ENCODE results near the gene DAB1. TPM values are rescaled to one million over a fixed set of nuclear protein-coding genes. Genes with fewer than 3 reads are reported as not detected.

DAB1 gene
- total RNA-seq, 1 donor: not detected

GRCh38 chr1:57072401-57073110 lies 351.3 kb downstream of the DAB1 start:
- H3K36me3 ChIP-seq (ENCODE audit: insufficient read depth, low read length): no peaks in the 10 kb centered on the region
- H4K20me1 ChIP-seq (ENCODE audit: insufficient read depth, low read length): no peaks in the 10 kb centered on the region
- TF ChIP-seq, protein P1, sequence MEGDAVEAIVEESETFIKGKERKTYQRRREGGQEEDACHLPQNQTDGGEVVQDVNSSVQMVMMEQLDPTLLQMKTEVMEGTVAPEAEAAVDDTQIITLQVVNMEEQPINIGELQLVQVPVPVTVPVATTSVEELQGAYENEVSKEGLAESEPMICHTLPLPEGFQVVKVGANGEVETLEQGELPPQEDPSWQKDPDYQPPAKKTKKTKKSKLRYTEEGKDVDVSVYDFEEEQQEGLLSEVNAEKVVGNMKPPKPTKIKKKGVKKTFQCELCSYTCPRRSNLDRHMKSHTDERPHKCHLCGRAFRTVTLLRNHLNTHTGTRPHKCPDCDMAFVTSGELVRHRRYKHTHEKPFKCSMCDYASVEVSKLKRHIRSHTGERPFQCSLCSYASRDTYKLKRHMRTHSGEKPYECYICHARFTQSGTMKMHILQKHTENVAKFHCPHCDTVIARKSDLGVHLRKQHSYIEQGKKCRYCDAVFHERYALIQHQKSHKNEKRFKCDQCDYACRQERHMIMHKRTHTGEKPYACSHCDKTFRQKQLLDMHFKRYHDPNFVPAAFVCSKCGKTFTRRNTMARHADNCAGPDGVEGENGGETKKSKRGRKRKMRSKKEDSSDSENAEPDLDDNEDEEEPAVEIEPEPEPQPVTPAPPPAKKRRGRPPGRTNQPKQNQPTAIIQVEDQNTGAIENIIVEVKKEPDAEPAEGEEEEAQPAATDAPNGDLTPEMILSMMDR (IDR thresholded peaks at IDR 0.05; ENCODE audit: extremely low read depth, low read depth, low read length): no peak
- H3K9me3 ChIP-seq (ENCODE audit: low read depth, low read length): no peaks in the 10 kb centered on the region
- no peak overlapping the region for H3K4me3 ChIP-seq (ENCODE audit: insufficient read depth, low read length)
- no peaks in the 10 kb centered on the region for H3K27me3 ChIP-seq (ENCODE audit: insufficient read depth, low read length)
- H3K27ac ChIP-seq (ENCODE audit: low read depth, low read length): no peak overlapping the region
- no peaks in the 10 kb centered on the region for H3K4me1 ChIP-seq (ENCODE audit: insufficient read depth, low read length)
- no peaks in the 10 kb centered on the region for H3K79me2 ChIP-seq (ENCODE audit: insufficient read depth, low read length)
- no peak for DNase-seq (ENCODE audit: insufficient read length, low spot score, missing footprints)
- H2AFZ ChIP-seq (ENCODE audit: low read length): no peak overlapping the region
- no peak overlapping the region for H3K4me2 ChIP-seq (ENCODE audit: insufficient read depth, low read length)

- Histone ChIP-seq H3K79me2 (ENCODE audit: insufficient read depth, low read length) (no peaks in the 10 kb centered on the region), H3K36me3 (ENCODE audit: insufficient read depth, low read length) (no peaks in the 10 kb centered on the region), H3K27ac (ENCODE audit: low read depth, low read length) (no peak overlapping the region), H2AFZ (ENCODE audit: low read length) (no peak overlapping the region), H3K4me2 (ENCODE audit: insufficient read depth, low read length) (no peak overlapping the region), H3K4me3 (ENCODE audit: insufficient read depth, low read length) (no peak overlapping the region), H3K27me3 (ENCODE audit: insufficient read depth, low read length) (no peaks in the 10 kb centered on the region), H3K4me1 (ENCODE audit: insufficient read depth, low read length) (no peaks in the 10 kb centered on the region), H4K20me1 (ENCODE audit: insufficient read depth, low read length) (no peaks in the 10 kb centered on the region), H3K9me3 (ENCODE audit: low read depth, low read length) (no peaks in the 10 kb centered on the region)
- TF ChIP-seq, protein P1 (IDR thresholded peaks at IDR 0.05; ENCODE audit: extremely low read depth, low read depth, low read length): no peak
- DNase-seq (ENCODE audit: insufficient read length, low spot score, missing footprints): no peak
Measured at GRCh38 chr1:57067863-57068262, 356.0 kb downstream of the DAB1 start.

- no peaks in the 10 kb centered on the region for H3K36me3 ChIP-seq (ENCODE audit: insufficient read depth, low read length)
- TF ChIP-seq, protein P1 (IDR thresholded peaks at IDR 0.05; ENCODE audit: extremely low read depth, low read depth, low read length): no peak
- H3K27me3 ChIP-seq (ENCODE audit: insufficient read depth, low read length): no peaks in the 10 kb centered on the region
- H3K4me2 ChIP-seq (ENCODE audit: insufficient read depth, low read length): no peak overlapping the region
- H3K27ac ChIP-seq (ENCODE audit: low read depth, low read length): no peak overlapping the region
- no peaks in the 10 kb centered on the region for H3K4me1 ChIP-seq (ENCODE audit: insufficient read depth, low read length)
- no peak for DNase-seq (ENCODE audit: insufficient read length, low spot score, missing footprints)
- H3K79me2 ChIP-seq (ENCODE audit: insufficient read depth, low read length): no peaks in the 10 kb centered on the region
- no peaks in the 10 kb centered on the region for H4K20me1 ChIP-seq (ENCODE audit: insufficient read depth, low read length)
- H3K4me3 ChIP-seq (ENCODE audit: insufficient read depth, low read length): no peak overlapping the region
- no peaks in the 10 kb centered on the region for H3K9me3 ChIP-seq (ENCODE audit: low read depth, low read length)
- no peak overlapping the region for H2AFZ ChIP-seq (ENCODE audit: low read length)
Measured at GRCh38 chr1:57066980-57067610, 356.8 kb downstream of the DAB1 start.

- Histone ChIP-seq H3K4me1 (ENCODE audit: insufficient read depth, low read length) (no peaks in the 10 kb centered on the region), H3K27me3 (ENCODE audit: insufficient read depth, low read length) (no peaks in the 10 kb centered on the region), H3K4me3 (ENCODE audit: insufficient read depth, low read length) (no peak overlapping the region), H4K20me1 (ENCODE audit: insufficient read depth, low read length) (no peaks in the 10 kb centered on the region), H3K36me3 (ENCODE audit: insufficient read depth, low read length) (no peaks in the 10 kb centered on the region), H2AFZ (ENCODE audit: low read length) (no peak overlapping the region), H3K79me2 (ENCODE audit: insufficient read depth, low read length) (no peaks in the 10 kb centered on the region), H3K9me3 (ENCODE audit: low read depth, low read length) (no peaks in the 10 kb centered on the region), H3K27ac (ENCODE audit: low read depth, low read length) (no peak overlapping the region), H3K4me2 (ENCODE audit: insufficient read depth, low read length) (no peak overlapping the region)
- DNase-seq (ENCODE audit: insufficient read length, low spot score, missing footprints): no peak
- TF ChIP-seq, protein P1 (IDR thresholded peaks at IDR 0.05; ENCODE audit: extremely low read depth, low read depth, low read length): no peak
Measured at GRCh38 chr1:57065442-57065841, 358.4 kb downstream of the DAB1 start.

Measured in osteoblast (primary cell).